Stimulated activated naive CD8-positive, alpha-beta T cell treated with anti-CD3 and anti-CD28 coated beads, Interleukin-15, Interleukin-2, amounts not matched to agents 100 U/mL and 50 U/mL, for 24 hours (primary cell): Measurements from ENCODE around the gene RNF38.
"Not testable (repeated sequence)": the region's sequence is repeated elsewhere in the genome, so short reads cannot be mapped to it uniquely, and the experiment has no call there.

Source experiments
- ATAC-seq: fragments of 150-1000 bp; cut with Tn5 transposase; one replicate; pipeline ENCODE4 v1.10.0; 2021
- DNase-seq: peaks from one replicate; pipeline ENCODE4 v3.0.0; 2021

Gene RNF38

DNA sequence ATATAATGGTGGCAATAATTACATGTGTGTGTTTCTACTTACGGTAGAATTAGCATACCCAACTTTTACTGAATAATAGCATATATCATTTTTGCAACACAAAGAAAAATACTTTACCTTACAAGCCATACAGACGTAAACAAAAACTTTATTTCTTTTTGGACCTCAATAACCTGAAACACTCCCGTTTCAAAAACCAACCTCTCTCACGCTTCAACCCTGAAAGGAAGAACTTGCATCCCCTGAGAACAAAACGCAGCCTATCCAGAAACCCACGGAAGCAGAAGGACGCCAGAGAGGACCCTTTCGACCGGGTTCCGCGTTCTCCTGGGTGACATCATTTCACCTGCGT lies at the start of gene RNF38:
TSS of gene RNF38 (minus strand) at position 290 of the 352 bp plus-strand sequence. CDS start at position 129, 161 bp downstream.
- DNase-seq (no peak), ATAC-seq (no peak)

DNA sequence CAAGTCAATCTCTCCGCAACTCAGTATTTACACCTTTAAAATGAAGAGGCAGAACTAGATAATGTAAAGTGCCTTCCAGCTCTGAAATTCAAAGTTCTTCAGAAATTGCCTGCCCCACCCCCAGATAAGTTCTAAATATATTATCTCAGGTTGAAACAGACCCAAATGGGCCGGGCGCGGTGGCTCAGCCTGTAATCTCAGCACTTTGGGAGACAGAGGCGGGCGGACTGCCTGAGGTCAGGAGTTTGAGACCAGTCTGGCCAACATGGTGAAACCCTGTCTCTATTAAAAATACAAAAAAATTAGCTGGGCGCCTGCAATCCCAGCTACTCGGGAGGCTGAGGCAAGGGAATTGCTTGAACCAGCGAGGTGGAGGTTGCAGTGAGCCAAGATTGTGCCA lies 48.5 kb upstream of the RNF38 start:
- ATAC-seq, DNase-seq: not testable (repeated sequence)

DNA sequence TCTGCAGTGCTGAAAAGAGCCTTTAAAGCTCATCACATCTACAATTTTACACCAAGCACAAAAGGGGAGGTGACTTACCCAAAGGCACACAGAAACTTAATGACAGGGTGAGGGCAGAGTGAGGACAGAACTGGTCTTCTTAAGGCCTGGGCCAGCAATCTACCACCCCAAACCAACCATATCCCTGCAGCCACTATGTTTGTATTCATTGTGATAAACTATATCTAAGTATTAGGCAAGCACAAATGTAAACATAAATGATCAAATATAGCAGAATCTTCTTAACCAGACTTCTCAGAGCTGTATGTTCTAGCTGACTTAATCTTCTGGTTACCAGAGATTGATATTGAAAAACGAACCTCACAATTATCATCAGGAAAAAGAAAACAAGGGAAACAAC lies 47.9 kb upstream of the RNF38 start:
- ATAC-seq, result no peak
- DNase-seq, result no peak

DNA sequence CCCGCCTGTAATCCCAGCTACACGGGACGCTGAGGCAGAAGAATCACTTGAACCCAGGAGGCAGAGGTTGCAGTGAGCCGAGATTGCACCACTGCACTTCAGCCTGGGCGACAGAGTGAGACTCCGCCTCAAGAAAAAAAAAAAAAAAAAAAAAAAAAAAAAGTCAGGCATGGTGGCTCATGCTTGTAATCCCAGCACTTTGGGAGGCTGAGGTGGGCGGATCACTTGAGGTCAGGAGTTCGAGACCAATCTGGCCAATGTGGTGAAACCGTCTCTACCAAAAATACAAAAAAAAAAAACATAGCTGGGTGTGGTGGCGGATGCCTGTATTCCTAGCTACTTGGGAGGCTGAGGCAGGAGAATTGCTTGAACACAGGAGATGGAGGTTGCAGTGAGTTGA lies 46.6 kb upstream of the RNF38 start:
- DNase-seq, ATAC-seq: not testable (repeated sequence)

DNA sequence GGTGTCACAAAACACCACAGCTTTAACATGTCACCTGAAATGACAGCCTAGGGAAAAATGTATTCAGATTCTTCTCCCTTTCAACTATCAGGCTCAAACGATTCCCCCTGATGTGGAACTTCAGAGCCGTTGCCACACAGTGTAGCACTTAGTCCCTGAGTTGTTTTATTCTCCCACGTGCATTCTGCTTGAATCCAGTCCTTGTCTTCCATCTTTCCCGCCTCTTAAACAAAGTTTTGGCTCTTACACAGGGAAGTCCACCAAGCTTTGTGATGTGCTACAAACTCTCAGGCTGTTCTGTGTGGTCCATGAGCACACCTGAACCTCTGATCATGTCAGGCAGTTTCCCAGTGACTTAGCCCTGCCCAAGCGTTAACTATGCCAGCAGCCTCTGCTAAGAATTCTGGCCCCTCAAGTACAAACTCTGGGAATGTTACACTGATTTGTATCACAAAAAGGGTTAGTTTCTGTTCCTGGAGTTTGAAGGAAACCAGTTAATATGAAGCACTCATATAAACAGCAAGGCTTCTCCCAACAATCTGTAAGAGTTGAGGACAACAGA lies 45.8 kb upstream of the RNF38 start:
- ATAC-seq (no peak), DNase-seq (no peak)

DNA sequence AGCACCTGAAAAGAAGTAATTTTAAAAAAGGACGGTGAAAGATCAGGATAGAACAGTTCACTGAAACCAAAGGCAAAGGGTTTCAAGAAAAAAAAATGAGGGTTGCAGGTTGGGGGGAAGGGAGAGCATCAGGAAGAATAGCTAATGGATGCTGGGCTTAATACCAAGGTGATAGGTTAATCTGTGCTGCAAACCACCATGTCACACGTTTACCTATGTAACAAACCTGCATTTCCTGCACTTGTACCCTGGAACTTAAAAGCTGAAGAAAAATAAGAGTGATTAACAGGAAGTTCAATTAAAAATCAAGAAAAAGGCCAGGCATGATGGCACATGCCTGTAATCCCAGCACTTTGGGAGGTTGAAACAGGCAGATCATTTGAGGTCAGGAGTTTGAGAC lies 44.1 kb upstream of the RNF38 start:
- no peak for DNase-seq

DNA sequence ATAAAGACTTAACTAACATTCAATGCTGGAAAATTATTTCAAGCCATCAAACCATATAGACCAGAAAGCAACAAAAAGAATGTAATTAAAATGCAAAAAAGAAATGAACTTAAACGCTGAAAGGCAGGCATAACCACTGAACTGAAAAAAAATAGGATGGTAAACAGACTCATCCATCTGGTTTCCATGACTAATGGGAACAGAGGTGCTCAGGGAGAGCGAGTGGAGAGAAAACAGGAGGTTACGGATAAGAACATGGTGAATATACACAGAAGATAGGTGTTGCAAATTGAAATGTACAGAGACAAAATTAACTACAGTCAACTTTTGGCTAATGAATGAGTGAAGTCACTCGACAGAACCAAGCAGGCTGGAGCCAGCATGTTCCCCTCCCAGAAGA lies 43.5 kb upstream of the RNF38 start:
- DNase-seq (no peak), ATAC-seq (no peak)

More for the DNA sequence above, 44.1 kb upstream of the RNF38 start:
- ATAC-seq, result no peak

DNA sequence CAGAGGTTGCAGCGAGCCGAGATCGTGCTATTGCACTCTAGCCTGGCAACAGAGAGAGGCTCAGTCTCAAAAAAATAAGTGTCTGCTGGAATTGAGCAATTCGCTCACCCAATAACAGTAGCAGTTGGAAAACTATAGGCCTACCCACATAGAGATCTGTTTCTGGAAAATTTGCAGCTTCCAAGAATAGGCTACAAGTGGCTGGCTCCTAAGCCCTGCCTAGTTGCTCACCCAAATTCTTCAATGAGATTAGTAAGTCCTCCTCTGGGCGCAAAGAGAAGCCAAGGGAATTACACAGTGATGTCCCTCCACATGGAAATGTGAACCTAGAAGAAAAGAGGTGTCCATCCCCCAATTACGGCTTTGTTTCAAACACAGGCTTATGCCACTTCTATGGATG lies 42.6 kb upstream of the RNF38 start:
- ATAC-seq (no peak), DNase-seq (no peak)

DNA sequence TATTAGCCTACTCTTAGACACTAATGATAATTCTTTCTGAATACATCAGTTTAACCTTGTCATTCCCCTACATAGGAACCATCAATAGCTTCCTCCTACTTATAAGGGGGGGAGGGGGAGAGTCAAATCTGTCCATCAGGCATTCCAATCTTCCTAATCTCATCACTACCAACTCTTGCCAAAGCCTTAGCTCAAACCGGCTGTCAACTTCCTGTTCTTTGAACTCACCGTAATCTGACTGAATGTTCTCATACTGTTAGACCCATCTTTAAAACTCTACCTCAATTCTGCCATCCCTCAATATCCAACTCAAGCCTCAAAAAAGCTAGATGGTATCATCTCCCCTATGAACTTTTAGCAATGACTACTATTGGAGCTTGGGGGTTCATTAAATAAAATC lies 41.9 kb upstream of the RNF38 start:
- no peak for ATAC-seq
- no peak for DNase-seq

DNA sequence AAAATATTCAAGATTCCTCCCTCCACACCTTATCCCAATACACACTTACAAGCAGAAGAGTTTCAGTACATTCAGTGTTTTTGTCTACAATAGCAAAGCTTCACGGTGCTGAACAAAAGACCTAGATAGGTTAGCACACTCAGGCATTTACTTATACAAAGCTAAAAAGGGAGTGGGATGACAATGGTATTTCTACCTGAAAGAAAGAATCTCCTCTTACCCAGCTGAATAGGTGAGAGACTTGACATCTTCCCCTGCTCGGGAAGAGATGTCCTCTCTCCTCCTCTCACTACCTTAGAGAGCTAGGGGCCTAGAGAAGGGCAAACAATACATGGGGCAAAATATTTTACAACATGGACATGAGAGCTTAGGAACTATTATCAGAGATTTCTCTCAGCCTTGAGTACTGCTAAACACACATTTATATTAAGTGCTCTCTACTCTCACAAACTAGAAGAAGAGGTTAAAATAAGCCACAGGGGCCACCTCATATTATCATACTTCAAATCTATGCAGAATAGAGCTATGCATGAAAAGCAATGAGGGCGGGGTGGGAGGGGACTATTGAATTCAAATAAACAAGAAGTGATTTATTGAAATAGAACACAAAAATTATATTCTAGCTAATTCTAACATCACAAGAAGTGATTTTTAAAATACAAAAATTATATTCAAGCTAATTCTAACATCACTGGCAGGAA lies 38.6 kb upstream of the RNF38 start:
- ATAC-seq (no peak), DNase-seq (no peak)

DNA sequence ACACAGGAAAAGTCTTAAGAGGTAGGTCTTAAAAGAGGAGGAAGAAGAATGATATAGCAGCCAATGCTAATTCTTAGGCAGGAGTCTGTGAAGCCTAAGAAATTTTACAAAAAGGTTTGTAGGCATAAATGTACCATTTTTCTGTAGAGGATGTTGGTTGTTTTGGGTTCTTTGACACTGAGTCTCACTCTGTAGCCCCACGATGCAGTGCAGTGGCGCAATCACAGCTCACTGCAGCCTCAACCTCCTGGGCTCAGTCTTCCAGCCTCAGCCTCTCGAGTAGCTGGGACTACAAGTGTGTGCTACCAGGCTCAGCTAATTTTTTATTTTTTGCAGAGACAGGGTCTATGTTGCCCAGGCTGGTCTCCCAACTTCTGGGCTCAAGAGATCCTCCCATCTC lies 37.7 kb upstream of the RNF38 start:
- ATAC-seq, result no peak
- DNase-seq, result no peak

DNA sequence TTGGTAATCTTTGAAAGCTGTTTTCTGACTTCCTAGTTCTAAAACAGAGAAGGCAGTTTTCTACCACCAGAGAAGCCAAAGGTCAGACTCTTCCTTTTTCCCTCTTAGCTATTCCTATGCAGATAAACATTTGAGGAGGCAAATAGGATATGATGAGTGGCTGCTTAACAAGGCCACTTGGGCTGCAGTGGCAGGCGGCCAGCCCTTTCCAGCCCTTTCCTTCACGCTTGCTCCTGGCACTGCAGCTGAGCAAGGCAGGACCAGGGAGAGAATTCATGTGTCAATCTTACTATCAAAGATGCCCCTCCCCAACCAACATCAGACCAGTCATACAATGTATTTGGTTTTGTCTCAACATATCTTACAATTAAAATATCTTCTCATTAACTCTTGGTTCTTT lies 36.8 kb upstream of the RNF38 start:
- no peak for DNase-seq
- ATAC-seq, result no peak

DNA sequence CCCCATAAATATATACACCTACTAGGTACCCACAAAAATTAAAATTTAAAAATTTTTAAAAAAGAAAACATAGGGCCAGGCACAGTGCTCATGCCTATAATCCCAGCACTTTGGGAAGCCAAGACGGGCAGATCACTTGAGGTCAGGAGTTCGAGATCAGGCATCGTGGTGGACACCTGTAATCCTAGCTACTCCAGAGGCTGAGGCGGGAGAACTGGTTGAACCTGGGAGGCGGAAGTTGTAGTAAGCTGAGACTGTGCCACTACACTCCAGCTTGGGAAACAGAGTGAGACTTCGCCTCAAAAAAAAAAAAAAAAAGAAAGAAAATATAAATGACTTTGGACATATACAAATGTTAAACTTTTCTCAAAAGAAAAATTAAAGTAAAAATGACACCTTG lies 33.3 kb upstream of the RNF38 start:
- DNase-seq, result no peak
- no peak for ATAC-seq

DNA sequence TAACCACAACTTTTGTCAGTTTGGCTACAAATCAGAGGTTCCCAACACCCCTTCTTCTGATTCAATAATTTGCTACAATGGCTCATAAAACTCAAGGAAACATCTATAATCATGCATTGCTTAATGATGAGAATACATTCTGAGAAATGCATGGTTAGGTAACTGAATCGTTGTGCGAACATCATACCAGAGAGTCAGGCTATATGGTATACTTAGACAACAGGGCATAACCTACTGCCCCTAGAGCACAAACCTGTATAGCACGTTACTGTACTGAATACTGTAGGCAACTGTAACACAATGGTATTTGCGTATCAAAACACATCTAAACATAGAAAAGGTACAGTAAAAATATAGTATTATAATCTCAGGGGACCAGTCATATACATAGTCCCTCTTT lies 31.0 kb upstream of the RNF38 start:
- DNase-seq (no peak), ATAC-seq (no peak)

DNA sequence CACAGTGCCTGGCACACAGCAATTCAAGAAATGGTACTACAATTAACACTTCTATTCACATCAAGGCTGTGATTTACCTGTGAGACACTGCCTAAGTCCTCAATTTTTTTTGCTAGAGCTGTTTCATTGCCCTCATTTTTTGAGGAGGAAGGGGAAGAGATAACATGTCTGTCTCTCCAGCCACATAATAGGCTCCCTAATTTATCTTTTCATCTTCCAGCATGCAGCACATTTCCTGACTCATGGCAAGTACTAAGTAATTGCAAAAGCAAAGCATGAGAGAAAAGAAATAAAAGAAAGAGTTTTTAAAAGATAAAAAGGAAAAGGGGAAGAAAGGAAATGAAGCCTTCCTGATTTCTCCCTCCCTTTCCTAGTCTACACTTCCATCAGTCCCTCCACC lies 26.9 kb upstream of the RNF38 start:
- DNase-seq (no peak), ATAC-seq (no peak)

DNA sequence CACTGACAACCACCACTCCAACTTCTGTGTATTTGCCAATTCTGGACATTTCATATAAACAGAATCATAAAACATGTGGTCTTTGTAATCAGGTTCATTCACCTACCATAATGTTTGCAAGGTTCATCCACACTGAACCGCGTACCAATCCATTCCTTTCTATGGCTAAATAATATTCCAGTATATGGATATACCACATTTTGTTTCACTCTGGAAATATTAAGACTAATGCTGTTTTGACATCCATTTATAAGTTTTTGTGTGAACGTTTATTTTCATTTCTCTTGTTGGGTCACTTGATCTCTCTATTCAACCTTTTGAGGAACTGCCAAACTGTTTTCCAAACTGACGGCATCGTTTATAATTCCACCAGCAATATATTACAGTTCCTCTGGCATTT lies 26.3 kb upstream of the RNF38 start:
- no peak for ATAC-seq
- DNase-seq, result no peak

DNA sequence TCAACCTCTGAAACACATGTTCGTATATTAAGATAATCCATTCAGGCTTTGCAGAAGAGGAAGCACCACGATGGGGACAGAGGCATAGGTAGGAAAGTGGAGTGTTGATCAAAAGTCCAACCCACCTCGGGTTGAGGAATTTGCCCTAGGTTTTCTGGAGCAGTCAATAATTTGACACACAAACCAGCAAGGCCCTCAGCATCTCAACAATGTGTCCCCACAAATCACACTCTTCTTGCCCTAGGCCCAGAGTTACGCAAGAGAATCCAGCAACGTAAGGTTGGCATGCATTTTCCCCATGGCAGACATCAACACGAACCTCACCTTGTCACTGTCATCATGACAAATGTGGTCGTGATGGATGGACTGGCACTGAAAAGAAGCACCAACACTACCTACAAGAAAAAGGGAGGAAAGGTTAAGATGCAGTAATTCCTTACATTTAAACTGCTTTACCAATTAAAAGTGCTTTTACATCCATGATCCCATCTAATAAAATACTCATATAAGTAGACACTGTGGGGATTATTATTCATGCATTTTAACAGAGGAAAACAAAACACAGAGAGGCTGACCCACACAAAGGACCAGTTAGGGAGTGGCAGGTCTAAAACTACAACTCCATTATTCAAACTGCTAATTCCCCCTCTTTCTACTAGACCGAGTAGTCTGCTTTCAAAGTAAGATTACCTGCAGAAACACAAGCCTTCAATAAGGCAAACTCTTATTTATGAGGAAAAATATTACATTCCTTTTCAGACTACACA lies 24.4 kb upstream of the RNF38 start:
- no peak for DNase-seq
- no peak for ATAC-seq

DNA sequence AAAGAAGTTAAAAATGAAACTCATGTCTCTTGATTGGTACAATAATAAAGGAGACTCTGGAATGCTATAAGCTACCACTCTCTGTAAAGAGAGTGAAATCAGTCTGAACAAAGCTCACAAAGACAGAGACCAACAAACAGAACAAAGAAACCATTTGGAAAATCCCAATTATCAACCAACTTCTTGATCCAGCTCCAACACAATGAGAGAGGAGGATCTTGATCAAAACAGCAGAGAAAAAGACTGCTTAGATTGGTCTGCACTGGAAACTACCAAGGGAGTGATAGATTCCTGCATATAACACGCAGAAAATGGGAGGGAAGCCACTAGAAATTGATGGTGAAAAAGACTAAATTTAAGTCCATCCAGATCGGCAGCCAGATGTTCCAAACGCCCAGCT lies 23.1 kb upstream of the RNF38 start:
- DNase-seq (no peak), ATAC-seq (no peak)

DNA sequence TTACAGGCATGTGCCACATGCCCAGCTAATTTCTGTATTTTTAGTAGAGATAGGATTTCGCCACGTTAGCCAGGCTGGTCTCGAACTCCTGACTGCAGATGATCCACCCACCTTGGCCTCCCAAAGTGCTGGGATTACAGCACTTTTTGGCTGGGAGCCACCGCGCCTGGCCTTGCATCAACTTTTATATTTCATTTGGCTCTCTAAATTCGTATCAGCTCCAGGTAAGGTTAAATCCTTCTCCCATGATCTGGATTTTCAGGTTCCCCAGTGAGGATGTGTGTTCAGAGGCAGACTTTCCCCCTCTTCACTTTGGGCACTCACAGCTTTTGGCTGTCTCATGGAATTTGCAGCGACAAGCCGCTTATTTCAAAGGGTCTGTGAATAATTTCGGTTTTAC lies 16.8 kb upstream of the RNF38 start:
- DNase-seq, result no peak
- no peak for ATAC-seq

DNA sequence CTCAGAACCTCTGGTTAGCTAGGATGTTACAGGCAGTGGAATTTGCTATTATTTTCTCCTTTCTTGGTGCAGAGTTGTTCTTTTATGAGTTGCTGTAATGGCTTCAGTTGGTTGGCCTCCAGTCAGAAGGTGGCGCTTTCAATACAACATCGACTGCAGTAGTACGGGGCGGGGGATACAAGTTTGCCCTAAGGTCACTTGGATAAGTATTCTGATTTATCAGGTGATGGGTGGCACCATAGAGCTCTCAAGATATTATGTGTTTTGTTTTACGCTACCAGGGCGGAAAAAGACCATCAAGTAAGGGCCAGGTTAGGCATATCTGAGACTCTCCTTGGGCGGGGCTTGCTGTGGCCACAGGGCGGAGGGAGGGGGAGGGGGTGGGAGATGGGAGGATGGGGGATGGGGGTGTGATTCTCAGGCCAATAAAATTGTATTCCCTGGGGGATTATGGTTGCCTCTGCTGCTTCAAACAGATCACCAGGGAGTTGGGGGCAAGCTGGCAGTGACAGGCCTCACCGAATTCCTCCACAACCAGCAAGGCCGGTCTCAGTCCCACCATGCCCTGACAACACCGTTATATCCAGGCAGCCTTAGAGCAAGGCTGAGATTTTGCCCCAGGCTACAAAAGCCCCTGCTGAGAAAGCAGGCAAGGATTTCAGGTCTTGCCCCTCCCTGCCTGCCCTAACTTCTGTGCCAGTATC lies 15.9 kb upstream of the RNF38 start:
- ATAC-seq (no peak), DNase-seq (no peak)

DNA sequence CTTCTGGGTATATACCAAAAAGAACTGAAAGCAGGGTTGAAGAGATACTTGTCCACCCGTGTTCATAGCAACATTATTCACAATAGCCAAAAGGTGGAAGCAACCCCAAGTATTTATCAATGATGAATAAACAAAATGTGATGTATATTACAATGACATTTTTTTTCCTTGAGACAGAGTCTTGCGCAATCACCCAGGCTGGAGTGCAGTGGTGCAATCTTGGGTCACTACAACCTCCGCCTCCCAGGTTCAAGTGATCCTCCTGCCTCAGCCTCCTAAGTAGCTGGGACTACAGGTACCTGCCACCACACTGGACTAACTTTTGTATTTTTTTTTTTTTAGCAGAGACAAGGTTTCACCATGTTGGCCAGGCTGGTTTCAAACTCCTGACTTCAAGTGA lies 11.3 kb upstream of the RNF38 start:
- not testable (repeated sequence) for ATAC-seq, DNase-seq

DNA sequence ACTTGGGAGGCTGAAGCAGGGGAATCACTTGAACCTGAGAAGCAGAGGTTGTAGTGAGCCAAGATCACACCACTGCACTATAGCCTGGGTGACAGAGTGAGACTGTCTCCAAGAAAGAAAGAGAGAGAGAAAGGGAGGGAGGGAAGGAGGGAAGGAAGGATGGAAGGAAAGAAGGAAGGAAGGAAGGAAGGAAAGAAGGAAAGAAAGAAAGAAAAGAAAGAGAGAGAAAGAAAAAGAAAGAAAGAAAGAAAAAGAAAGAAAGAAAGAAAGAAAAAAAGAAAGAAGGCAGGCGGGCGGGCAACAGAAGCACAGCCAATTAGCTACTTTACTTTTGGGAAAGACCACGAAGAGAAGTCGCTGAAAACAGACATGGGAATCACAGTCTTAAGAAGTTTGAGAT lies 9.0 kb upstream of the RNF38 start:
- DNase-seq, ATAC-seq: not testable (repeated sequence)

DNA sequence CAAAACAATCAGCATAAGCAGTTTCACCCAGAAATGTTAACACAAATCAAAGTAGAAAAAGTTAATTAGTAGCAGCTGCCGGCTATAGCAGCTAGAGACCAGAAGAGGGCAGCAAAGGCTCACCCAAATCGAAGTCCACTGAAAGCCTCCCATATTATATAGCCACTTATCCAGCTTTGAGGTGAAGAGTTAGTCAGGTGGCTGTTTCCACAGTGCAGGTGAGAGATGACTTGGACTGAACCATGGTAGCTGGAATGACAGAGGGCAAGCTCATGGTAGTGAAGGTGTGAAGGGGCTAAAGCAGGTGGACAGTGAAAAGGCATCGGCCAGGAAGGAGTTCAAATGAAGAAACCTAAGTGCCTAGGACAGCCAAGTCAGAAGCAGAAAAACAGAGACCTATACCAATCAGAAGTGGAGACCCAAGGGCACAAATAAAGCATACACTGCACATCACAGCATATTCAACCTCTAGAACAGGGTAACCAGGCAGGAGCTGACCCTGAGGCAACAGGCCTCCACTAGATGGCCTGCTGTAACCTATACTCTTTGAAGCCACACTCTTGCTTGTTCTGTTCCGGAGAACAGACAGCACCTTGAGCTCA lies 7.2 kb upstream of the RNF38 start:
- ATAC-seq, result peak; percentile 56

More for the DNA sequence above, 7.2 kb upstream of the RNF38 start:
- peak; percentile 44 for DNase-seq
